Endothelial cell (in vitro differentiated cells): ENCODE data around the gene CDKAL1. TPM values are rescaled to one million over a fixed set of nuclear protein-coding genes. Genes with fewer than 3 reads are reported as not detected.

Experiments used
- DNase-seq: peaks from one replicate; pipeline ENCODE4 v3.0.0; 2021; ENCODE audit warnings: low spot score
- H3K27ac Mint-ChIP-seq: one replicate; pipeline ENCODE4 v1.8.0; 2021; ENCODE audit warnings: mixed read lengths, inconsistent platforms; ENCODE audit not compliant: unreplicated experiment
- H3K27me3 Mint-ChIP-seq: one replicate; pipeline ENCODE4 v1.8.0; 2021; ENCODE audit warnings: mild to moderate bottlenecking, moderate library complexity, mixed read lengths, inconsistent platforms; ENCODE audit not compliant: unreplicated experiment
- H3K36me3 Mint-ChIP-seq: one replicate; pipeline ENCODE4 v1.8.0; 2021; ENCODE audit warnings: mild to moderate bottlenecking, low read depth, mixed read lengths, inconsistent platforms; ENCODE audit not compliant: unreplicated experiment
- H3K4me1 Mint-ChIP-seq: one replicate; pipeline ENCODE4 v1.8.0; 2021; ENCODE audit warnings: mild to moderate bottlenecking, mixed read lengths, inconsistent platforms; ENCODE audit not compliant: unreplicated experiment
- H3K4me3 Mint-ChIP-seq: one replicate; pipeline ENCODE4 v1.8.0; 2021; ENCODE audit warnings: mild to moderate bottlenecking, mixed read lengths, inconsistent platforms; ENCODE audit not compliant: unreplicated experiment
- H3K9me3 Mint-ChIP-seq: one replicate; pipeline ENCODE4 v1.8.0; 2021; ENCODE audit warnings: mixed read lengths, inconsistent platforms; ENCODE audit not compliant: unreplicated experiment
- CTCF ChIP-seq: fragments of 200-600 bp; sonication (generic); IDR thresholded peaks from one replicate; pipeline ENCODE4 v1.5.0; 2021; ENCODE audit warnings: antibody characterized with exemption; ENCODE audit not compliant: unreplicated experiment
- total RNA-seq: library from RNA; stranded (reverse); fragmentation: NEBNext Ultra II Directional; extraction: Animal tissue kit (Norgen Biotek cat#: 25700); gene quantifications from one replicate; pipeline ENCODE4 v1.2.1, GENCODE V29; 2021; ENCODE audit not compliant: unreplicated experiment

CDKAL1 gene
- total RNA-seq, 1 donor from 2014 or later = 43.9 TPM

- Mint-ChIP-seq H3K9me3 (no peaks in the 10 kb centered on the region), H3K36me3 (no peaks in the 10 kb centered on the region), H3K4me1 (peaks cover 10% of the 10 kb centered on the region), H3K27me3 (no peaks in the 10 kb centered on the region), H3K27ac (no peak overlapping the region), H3K4me3 (no peak overlapping the region)
- DNase-seq = no peak
- TF ChIP-seq CTCF = no peak
Observed at GRCh38 chr6:21149470-21149869, 615.2 kb downstream of the CDKAL1 start.

- Mint-ChIP-seq H3K36me3 (no peaks in the 10 kb centered on the region), H3K27me3 (no peaks in the 10 kb centered on the region), H3K4me1 (peaks cover 10% of the 10 kb centered on the region), H3K4me3 (no peak overlapping the region), H3K27ac (no peak overlapping the region), H3K9me3 (no peaks in the 10 kb centered on the region)
- no peak for DNase-seq
- TF ChIP-seq CTCF = no peak
Observed at GRCh38 chr6:21150667-21151066, 616.4 kb downstream of the CDKAL1 start.

DNA sequence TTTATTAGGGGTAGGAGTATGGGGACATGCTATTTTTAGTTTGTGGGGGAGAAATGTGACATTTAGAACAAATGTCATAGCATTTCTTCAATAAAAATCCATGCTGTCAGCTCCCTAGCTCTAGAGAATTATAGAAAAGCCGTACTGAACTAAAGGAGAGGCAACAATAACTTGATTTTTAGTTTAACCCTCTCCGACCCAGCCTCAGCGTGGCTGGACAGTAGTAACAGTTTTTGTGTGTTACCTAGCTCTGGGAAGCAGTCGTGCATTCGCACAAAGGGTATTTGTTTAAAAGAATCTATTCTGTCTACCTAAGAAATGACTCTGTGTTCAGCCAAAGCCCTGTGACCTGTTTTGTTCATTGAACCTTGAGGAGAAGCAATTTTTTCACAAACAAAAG lies 616.9 kb downstream of the CDKAL1 start:
- DNase-seq = no peak
- Mint-ChIP-seq H3K36me3 (no peaks in the 10 kb centered on the region), H3K9me3 (no peaks in the 10 kb centered on the region), H3K27ac (no peak overlapping the region), H3K4me1 (peaks cover 10% of the 10 kb centered on the region), H3K27me3 (no peaks in the 10 kb centered on the region), H3K4me3 (no peak overlapping the region)
- TF ChIP-seq CTCF = no peak

- DNase-seq = no peak
- no peak overlapping the region for H3K27ac Mint-ChIP-seq
- no peaks in the 10 kb centered on the region for H3K27me3 Mint-ChIP-seq
- no peak for TF ChIP-seq CTCF
- no peaks in the 10 kb centered on the region for H3K9me3 Mint-ChIP-seq
- no peaks in the 10 kb centered on the region for H3K36me3 Mint-ChIP-seq
- H3K4me3 Mint-ChIP-seq = no peak overlapping the region
- H3K4me1 Mint-ChIP-seq = peaks cover 10% of the 10 kb centered on the region
Observed at GRCh38 chr6:21151530-21151929, 617.3 kb downstream of the CDKAL1 start.

- H3K4me3 Mint-ChIP-seq = no peak overlapping the region
- no peak for TF ChIP-seq CTCF
- H3K27ac Mint-ChIP-seq = no peak overlapping the region
- H3K9me3 Mint-ChIP-seq = no peaks in the 10 kb centered on the region
- no peaks in the 10 kb centered on the region for H3K27me3 Mint-ChIP-seq
- no peak for DNase-seq
- no peaks in the 10 kb centered on the region for H3K4me1 Mint-ChIP-seq
- no peaks in the 10 kb centered on the region for H3K36me3 Mint-ChIP-seq
Observed at GRCh38 chr6:21157186-21157929, 623.1 kb downstream of the CDKAL1 start.
